ENCODE measurements around the gene HIP1. TPM values are rescaled to one million over a fixed set of nuclear protein-coding genes. Genes with fewer than 3 reads are reported as not detected.

The HIP1 gene
- total and polyA plus RNA-seq, 9 of the 15 experiments (the other 6 are each of a cell fraction or from before 2014, with no cell fraction given) = 2.4 to 13.7 (median 9.5) TPM

- TF ChIP-seq CTCF (IDR thresholded peaks at IDR 0.05 in 2 of 3, conservative IDR thresholded peaks at IDR 0.05 in 1 of 3; ENCODE audit: insufficient read depth in 2 of 3, low read depth in 1 of 3, low read length in 3 of 3) = no peak; a peak in 1 of 6 replicates
- peak; percentile 93; the same call in 1 of the 2 replicates for TF ChIP-seq KDM2B (CRISPR knock-in tag; IDR thresholded peaks at IDR 0.05)
- TF ChIP-seq HDAC8 (tag; IDR thresholded peaks at IDR 0.05) = peak; percentile 45; the same call in 1 of the 2 replicates
- TF ChIP-seq PURB (CRISPR knock-in tag; IDR thresholded peaks at IDR 0.05; ENCODE audit: low read depth) = no peak
- TF ChIP-seq NUFIP1 (IDR thresholded peaks at IDR 0.05; ENCODE audit: partially characterized antibody) = no peak
- no peak for TF ChIP-seq ZBTB34 (CRISPR knock-in tag; IDR thresholded peaks at IDR 0.05)
- TF ChIP-seq FOXK2 (conservative IDR thresholded peaks at IDR 0.05 in 1 of 2, IDR thresholded peaks at IDR 0.05 in 1 of 2; ENCODE audit: low read depth in 2 of 2) = no peak
- TF ChIP-seq ATF7 (IDR thresholded peaks at IDR 0.05) = peak; percentile 85
- no peak; the same call in 1 of the 2 replicates for TF ChIP-seq HES1 (IDR thresholded peaks at IDR 0.05; ENCODE audit: low read depth)
- TF ChIP-seq MEF2D (tag; conservative IDR thresholded peaks at IDR 0.05; ENCODE audit: low read depth) = no peak
- TF ChIP-seq STAT5B (CRISPR knock-in tag; IDR thresholded peaks at IDR 0.05) = no peak
- no peak for TF ChIP-seq ATF6 (CRISPR knock-in tag; IDR thresholded peaks at IDR 0.05)
- no peak for TF ChIP-seq ZNF140 (CRISPR knock-in tag; IDR thresholded peaks at IDR 0.05)
- TF ChIP-seq SIN3B (IDR thresholded peaks at IDR 0.05; ENCODE audit: low read depth) = peak; percentile 71
- TF ChIP-seq GATAD2B (IDR thresholded peaks at IDR 0.05; ENCODE audit: borderline replicate concordance) = peak; percentile 98; the same call in 1 of the 2 replicates
- no peak for TF ChIP-seq SMC3 (conservative IDR thresholded peaks at IDR 0.05; ENCODE audit: insufficient read depth, low read depth, low read length)
- TF ChIP-seq CEBPG (CRISPR knock-in tag; IDR thresholded peaks at IDR 0.05) = no peak
- no peak for TF ChIP-seq CEBPG (tag; conservative IDR thresholded peaks at IDR 0.05 in 1 of 2, IDR thresholded peaks at IDR 0.05 in 1 of 2)
- peak; percentile 61 for TF ChIP-seq KDM5B (IDR thresholded peaks at IDR 0.05; ENCODE audit: insufficient replicate concordance, low read depth, low read length)
Observed at GRCh38 chr7:75738975-75739795, 444 bp upstream of the HIP1 start (continued).
